GM21360 (cell line): ENCODE measurements around the gene CGB5.
"Not testable (repeated sequence)": the region's sequence is repeated elsewhere in the genome, so short reads cannot be mapped to it uniquely, and the experiment has no call there.

Experiments used
- ATAC-seq: cut with Tn5 transposase; IDR thresholded peaks from one replicate; pipeline ENCODE4 v1.9.1; 2021; ENCODE audit warnings: mild to moderate bottlenecking, moderate library complexity; ENCODE audit not compliant: unreplicated experiment

The CGB5 gene

DNA sequence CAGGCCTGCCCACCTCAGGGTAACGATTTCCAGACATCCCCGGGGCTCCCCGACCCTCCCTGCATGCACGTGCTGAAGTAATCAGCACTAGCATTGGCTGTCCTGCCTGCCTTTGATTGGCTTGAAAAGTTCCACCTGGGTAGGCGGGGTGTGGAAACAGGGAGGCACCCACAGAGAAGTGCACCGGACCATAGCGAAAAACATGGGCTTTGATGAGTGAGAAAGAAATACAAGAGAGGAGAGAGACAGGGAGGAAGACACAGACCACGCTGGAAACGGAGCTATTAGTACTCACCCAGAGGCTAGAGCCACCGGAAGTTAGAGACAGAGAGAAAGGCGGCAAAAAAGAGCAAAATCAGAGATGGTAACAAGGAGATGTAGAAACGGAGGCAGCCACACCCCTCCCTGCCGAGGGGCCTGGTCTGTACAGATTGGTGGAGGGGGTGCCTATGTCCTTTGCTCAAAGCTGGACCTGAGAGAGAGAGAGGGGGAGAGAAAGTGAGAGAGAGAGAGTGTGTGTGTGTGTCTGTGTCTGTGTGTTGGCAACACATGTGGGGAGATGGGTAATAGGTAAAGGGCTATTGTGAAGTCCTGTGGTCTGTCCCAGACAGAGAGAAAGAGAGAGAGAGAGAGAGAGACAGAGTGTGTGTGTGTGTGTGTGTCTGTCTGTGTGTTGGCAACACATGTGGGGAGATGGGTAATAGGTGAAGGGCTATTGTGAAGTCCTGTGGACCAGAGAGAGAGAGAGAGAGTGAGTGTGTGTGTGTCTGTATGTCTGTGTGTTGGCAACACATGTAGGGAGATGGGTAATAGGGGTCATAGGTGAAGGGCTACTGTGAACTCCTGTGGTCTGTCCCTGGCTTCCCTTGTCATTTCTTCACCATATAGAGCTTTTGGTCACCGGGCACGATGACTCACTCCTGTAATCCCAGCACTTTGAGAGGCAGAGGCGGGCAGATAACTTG lies 22.4 kb upstream of the CGB5 start:
- ATAC-seq = no peak

DNA sequence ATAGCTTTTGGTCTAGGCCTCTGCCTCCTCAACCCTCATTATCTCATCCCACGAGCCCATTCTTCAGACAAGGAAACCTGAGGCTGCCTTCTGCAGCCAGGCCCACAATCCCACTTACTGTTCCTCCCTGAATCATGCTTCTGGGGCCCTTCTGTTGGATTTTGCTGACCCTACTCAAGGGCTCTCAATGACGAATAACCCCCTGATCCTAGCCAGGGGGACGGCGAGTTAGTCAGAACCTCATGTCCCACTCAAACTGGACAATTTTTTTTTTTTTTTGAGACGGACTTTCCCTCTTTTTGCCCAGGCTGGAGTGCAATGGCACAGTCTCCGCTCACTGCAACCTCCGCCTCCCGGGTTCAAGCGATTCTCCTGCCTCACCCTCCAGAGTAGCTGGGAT lies 21.5 kb upstream of the CGB5 start:
- ATAC-seq = no peak

DNA sequence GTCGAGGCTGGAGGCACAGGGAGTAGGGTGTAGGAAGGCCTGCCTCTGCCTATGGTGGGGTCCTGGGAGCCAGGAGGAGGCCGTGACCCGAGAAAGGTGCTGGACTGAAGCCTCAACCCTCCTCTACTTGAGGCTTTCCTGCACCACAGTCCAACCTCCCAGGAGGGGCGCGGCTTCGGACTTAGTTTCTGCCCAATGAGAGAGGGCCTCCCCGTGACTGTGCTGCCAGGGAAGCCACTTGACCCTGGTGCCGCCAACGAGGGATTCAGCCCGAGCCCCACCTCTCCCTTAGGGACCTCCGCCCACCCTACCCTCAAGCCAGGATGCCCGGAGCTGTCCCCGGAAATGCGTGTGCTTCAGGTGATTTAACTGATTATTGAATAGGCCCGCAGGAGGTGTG lies 19.4 kb upstream of the CGB5 start, which contains the start of gene CGB3:
Gene CGB3, minus strand, starts transcription at position 101 of the 400 bp plus-strand sequence. CDS start 362 bp downstream, outside the sequence.
- not testable (repeated sequence) for ATAC-seq

DNA sequence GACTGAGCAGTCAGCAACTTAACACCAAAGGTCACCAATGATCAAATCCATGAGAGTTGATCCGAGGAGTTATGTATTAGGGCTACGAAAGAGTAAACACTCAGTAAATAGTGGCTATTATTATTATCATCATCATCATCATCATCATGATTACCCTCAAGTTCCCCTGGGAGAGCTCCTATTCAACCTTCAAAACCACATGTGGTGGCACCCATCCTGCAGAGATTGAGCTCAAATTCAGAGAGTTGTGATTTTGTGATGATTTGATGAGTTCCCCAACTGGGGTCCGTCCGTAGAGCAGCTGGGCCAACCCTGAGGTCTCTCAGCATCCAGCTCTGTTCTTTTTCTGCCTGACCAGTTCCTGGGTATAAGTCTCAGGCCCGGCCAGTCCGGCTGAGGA lies 18.6 kb upstream of the CGB5 start:
- not testable (repeated sequence) for ATAC-seq

DNA sequence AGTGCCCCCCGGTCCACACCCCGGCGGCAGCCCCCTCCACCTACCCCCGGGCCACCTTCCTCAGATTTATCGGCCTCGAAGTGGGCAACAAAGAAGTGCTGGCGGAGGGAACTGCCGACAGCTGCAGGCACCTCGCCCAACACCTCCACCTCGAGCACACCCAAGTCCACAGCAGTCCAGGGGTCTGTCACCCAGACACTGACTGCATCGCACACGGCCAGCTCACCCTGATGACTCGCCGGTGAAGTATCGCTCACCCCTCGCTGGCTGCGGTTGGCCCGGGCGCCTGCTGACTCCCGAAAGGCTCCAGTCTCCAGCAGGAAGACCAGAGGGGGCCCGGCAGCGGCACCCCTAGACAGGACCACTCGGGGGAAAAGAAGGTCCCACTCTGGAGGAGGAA lies 18.0 kb upstream of the CGB5 start:
- not testable (repeated sequence) for ATAC-seq

DNA sequence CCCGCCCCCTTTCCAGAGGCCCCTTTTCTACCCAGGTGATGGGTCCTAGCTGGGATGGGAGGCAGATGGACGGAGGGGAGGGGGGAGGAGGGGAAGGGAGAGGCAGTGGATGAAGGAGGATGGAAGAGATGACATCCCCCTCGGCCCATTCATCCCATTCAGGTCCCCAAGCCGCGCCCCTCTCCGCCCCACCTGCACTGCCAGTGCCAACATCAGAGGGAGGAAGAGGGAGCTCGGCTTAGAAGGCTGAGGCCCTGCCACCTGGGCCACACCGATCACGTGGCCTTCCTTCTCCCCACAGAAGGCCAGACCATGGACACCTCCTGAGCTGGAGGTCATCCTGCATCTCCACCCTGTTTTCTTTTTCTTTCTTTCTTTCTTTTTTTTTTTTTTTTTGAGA lies 15.0 kb upstream of the CGB5 start:
- not testable (repeated sequence) for ATAC-seq

DNA sequence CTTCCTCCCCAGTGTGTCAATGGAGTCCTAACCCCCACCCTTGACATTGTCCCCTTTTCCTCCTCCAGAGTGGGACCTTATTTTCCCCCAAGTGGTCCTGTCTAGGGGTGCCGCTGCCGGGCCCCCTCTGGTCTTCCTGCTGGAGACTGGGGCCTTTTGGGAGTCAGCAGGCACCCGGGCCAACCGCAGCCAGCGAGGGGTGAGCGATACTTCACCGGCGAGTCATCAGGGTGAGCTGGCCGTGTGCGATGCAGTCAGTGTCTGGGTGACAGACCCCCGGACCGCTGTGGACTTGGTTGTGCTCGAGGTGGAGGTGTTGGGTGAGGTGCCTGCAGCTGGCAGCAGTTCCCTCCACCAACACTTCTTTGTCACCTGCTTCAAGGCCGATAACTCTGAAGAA lies 13.9 kb upstream of the CGB5 start:
- not testable (repeated sequence) for ATAC-seq

DNA sequence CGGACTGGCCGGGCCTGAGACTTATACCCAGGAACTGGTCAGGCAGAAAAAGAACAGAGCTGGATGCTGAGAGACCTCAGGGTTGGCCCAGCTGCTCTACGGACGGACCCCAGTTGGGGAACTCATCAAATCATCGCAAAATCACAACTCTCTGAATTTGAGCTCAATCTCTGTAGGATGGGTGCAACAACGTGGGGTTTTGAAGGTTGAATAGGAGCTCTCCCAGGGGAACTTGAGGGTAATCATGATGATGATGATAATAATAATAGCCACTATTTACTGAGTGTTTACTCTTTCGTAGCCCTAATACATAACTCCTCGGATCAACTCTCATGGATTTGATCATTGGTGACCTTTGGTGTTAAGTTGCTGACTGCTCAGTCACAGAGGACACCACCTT lies 13.3 kb upstream of the CGB5 start:
- ATAC-seq = not testable (repeated sequence)

DNA sequence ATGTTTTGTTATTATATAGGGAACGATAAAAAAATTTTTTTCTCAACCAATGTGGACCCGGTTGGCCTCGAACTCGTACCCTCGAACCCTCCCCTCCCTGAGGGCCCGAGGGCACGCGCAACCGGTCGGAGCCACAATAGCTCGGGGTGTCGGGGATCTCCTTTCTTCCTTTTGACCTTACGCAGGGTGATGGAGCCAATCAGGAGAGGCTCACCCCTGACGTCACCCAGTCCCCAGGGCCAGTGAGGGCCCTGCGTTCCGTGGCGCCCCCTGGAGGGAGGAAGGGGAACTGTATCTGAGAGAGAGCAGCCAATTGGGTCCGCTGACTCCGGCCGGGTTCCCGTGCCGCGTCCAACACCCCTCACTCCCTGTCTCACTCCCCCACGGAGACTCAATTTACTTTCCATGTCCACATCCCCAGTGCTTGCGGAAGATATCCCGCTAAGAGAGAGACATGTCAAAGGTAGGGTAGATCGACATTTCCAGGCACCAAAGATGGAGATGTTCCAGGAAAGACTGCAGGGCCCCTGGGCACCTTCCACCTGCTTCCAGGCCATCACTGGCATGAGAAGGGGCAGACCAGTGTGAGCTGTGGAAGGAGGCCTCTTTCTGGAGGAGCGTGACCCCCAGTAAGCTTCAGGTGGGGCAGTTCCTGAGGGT lies 11.9 kb upstream of the CGB5 start, which contains the start of gene CGB2:
Gene CGB2, plus strand, starts transcription at position 249 of the 660 bp plus-strand sequence. Its CDS starts 206 bp downstream, at position 455.
- ATAC-seq = not testable (repeated sequence)

DNA sequence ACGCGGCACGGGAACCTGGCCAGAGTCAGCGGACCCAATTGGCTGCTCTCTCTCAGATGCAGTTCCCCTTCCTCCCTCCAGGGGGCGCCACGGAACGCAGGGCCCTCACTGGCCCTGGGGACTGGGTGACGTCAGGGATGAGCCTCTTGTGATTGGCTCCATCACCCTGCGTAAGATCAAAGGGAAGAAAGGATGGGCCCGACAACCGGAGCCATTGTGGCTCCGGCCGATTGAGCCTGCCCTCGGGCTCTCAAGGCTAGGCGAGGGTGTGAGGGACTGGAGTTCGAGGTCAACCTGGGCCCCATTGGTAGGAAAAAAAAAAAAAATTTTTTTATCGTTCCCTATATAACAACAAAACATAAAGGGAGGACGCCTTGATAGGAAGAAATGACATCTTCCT lies 6.8 kb upstream of the CGB5 start, which contains the start of gene CGB1:
Gene CGB1, minus strand, starts transcription at position 81 of the 400 bp plus-strand sequence. CDS start 184 bp downstream, outside the sequence.
- ATAC-seq = not testable (repeated sequence)

DNA sequence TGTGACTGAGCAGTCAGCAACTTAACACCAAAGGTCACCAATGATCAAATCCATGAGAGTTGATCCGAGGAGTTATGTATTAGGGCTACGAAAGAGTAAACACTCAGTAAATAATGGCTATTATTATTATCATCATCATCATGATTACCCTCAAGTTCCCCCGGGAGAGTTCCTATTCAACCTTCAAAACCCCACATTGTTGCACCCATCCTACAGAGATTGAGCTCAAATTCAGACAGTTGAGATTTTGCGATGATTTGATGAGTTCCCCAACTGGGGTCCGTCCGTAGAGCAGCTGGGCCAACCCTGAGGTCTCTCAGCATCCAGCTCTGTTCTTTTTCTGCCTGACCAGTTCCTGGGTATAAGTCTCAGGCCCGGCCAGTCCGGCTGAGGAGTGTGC lies 5.5 kb upstream of the CGB5 start:
- not testable (repeated sequence) for ATAC-seq

DNA sequence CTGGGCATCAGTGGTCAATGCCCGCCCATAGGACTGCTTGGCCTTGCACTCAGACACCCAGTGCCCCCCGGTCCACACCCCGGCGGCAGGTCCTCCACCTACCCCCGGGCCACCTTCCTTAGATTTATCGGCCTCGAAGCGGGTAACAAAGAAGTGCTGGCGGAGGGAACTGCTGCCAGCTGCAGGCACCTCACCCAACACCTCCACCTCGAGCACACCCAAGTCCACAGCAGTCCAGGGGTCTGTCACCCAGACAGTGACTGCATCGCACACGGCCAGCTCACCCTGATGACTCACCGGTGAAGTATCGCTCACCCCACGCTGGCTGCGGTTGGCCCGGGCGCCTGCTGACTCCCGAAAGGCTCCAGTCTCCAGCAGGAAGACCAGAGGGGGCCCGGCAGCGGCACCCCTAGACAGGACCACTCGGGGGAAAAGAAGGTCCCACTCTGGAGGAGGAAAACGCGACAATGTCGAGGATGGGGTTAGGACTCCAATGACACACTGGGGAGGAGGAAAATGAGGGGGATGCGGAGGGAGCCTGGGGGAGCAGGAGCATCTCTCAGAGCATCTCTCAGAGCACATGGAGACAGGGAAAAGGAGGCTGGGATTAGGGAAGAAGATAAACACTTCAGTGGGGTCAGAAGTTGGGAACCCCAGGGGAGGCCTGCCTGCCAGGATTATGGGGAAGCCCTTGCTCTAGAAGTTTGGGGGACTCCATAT lies 4.9 kb upstream of the CGB5 start:
- not testable (repeated sequence) for ATAC-seq

DNA sequence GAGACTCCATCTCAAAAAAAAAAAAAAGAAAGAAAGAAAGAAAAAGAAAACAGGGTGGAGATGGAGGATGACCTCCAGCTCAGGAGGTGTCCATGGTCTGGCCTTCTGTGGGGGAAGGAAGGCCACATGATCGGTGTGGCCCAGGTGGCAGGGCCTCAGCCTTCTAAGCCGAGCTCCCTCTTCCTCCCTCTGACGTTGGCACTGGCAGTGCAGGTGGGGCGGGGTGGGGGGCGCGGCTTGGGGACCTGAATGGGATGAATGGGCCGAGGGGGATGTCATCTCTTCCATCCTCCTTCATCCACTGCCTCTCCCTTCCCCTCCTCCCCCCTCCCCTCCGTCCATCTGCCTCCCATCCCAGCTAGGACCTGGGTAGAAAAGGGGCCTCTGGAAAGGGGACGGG lies 3.9 kb upstream of the CGB5 start:
- not testable (repeated sequence) for ATAC-seq

DNA sequence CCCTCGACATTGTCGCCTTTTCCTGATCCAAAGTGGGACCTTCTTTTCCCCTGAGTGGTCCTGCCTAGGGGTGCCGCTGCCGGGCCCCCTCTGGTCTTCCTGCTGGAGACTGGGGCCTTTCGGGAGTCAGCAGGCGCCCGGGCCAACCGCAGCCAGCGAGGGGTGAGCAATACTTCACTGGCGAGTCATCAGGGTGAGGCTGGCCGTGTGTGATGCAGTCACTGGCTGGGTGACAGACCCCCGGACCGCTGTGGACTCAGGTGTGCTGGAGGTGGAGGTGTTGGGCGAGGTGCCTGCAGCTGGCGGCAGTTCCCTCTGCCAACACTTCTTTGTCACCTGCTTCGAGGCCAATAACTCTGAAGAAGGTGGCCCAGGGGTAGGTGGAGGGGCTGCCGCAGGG lies 1.5 kb upstream of the CGB5 start:
- ATAC-seq = no peak

DNA sequence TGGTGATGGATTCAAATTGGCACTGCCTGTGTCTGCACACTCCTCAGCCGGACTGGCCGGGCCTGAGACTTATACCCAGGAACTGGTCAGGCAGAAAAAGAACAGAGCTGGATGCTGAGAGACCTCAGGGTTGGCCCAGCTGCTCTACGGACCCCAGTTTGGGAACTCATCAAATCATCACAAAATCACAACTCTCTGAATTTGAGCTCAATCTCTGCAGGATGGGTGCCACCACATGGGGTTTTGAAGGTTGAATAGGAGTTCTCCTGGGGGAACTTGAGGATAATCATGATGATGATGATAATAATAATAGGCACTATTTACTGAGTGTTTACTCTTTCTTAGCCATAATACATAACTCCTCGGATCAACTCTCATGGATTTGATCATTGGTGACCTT lies 982 bp upstream of the CGB5 start:
- ATAC-seq = not testable (repeated sequence)

DNA sequence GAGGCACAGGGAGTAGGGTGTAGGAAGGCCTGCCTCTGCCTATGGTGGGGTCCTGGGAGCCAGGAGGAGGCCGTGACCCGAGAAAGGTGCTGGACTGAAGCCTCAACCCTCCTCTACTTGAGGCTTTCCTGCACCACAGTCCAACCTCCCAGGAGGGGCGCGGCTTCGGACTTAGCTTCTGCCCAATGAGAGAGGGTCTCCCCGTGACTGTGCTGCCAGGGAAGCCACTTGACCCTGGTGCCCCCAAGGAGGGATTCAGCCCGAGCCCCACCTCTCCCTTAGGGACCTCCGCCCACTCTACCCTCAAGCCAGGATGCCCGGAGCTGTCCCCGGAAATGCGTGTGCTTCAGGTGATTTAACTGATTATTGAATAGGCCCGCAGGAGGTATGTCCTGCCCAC lies 5.4 kb downstream of the CGB5 start, which contains the start of gene CGB8:
Gene CGB8, minus strand, starts transcription at position 101 of the 400 bp plus-strand sequence. CDS start 372 bp downstream, outside the sequence.
- not testable (repeated sequence) for ATAC-seq

DNA sequence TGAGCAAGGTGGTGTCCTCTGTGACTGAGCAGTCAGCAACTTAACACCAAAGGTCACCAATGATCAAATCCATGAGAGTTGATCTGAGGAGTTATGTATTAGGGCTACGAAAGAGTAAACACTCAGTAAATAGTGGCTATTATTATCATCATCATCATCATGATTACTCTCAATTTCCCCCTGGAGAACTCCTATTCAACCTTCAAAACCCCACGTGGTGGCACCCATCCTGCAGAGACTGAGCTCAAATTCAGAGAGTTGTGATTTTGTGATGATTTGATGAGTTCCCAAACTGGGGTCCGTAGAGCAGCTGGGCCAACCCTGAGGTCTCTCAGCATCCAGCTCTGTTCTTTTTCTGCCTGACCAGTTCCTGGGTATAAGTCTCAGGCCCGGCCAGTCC lies 6.2 kb downstream of the CGB5 start:
- ATAC-seq = not testable (repeated sequence)

DNA sequence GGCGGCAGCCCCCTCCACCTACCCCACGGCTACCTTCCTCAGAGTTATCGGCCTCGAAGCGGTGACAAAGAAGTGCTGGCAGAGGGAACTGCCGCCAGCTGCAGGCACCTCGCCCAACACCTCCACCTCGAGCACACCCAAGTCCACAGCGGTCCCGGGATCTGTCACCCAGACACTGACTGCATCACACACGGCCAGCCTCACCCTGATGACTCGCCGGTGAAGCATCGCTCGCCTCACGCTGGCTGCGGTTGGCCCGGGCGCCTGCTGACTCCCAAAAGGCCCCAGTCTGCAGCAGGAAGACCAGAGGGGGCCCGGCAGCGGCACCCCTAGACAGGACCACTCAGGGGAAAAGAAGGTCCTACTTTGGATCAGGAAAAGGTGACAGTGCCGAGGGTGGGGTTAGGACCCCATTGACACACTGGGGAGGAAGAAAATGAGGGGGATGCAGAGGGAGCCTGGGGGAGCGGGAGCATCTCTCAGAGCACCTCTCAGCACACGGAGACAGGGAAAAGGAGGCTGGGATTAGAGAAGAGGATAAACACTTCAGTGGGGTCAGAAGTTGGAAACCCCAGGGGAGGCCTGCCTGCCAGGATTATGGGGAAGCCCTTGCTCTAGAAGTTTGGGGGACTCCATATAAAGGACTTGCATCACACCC lies 6.9 kb downstream of the CGB5 start:
- not testable (repeated sequence) for ATAC-seq

DNA sequence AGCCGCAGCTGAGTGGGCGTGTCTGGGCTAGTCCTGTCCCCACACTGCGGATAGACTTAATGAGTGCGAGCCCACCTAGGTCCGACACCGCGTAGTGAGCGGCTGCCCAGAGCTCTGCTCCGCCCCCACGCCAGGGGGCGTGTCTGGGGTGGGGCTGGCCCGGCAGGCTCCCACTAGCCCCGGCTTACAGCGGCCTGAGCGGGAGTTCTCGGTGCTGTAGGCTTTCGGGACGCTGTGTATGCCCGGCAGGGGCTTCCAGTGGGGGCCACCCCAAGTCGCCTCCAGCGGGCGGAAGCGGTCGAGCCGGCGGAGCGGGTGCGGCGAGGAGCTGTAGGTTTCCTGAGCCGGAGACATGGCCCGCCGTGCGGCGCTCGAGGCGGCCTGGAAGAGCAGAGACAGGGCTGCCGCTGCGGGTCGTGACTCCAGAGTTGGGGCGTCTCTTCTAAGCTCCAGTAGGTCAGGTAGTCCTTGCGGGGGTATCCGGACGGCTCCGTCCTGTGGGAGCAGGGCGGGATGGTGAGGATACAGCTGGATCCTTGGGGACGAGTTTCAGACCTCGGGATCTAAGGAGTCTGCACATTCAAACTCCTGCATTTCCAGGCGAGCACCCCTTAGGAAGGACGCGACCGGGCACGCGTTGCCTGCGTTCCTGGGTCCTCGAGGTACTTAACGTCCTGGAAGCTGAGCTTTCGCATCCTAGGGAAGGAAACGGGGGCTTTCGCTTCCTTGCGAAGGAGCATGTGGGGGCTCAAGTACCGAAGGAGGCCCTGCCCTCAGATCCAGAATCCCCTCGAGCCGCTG lies 12.7 kb downstream of the CGB5 start:
- ATAC-seq = no peak
